ENCODE measurements around the gene ARPC4. TPM values are rescaled to one million over a fixed set of nuclear protein-coding genes. Genes with fewer than 3 reads are reported as not detected.
"Not testable (repeated sequence)": the region's sequence is repeated elsewhere in the genome, so short reads cannot be mapped to it uniquely, and the experiment has no call there.

The ARPC4 gene
- total RNA-seq, 2 donors from 2014 or later = 121 to 152 TPM

DNA sequence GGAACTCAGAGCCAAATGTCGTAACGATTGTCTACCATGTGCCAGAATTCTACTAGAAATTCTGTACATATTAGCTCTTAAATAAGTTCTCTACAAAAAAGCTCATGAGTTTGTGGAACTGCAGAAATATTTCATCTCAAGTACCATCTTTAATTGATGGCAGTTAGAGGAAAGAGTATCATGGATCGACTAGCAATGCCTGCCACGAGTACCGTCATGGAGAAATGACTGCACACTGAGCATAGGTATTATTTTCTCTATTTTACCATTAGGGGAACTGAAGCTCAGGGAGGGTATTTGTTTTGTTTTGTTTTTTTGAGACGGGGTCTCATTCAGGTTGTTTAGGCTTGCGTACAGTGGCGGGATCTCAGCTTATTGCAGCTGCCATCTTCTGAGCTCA, 48.1 kb downstream of the ARPC4 start:
- TF ChIP-seq POLR2A (IDR thresholded peaks at IDR 0.05) (no peak), POLR2AphosphoS5 (IDR thresholded peaks at IDR 0.05) (no peak)
- TF ChIP-seq, protein P1, sequence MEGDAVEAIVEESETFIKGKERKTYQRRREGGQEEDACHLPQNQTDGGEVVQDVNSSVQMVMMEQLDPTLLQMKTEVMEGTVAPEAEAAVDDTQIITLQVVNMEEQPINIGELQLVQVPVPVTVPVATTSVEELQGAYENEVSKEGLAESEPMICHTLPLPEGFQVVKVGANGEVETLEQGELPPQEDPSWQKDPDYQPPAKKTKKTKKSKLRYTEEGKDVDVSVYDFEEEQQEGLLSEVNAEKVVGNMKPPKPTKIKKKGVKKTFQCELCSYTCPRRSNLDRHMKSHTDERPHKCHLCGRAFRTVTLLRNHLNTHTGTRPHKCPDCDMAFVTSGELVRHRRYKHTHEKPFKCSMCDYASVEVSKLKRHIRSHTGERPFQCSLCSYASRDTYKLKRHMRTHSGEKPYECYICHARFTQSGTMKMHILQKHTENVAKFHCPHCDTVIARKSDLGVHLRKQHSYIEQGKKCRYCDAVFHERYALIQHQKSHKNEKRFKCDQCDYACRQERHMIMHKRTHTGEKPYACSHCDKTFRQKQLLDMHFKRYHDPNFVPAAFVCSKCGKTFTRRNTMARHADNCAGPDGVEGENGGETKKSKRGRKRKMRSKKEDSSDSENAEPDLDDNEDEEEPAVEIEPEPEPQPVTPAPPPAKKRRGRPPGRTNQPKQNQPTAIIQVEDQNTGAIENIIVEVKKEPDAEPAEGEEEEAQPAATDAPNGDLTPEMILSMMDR (IDR thresholded peaks at IDR 0.05) = no peak
- 82% methylated on average over 8 of the region's 8 CpGs for WGBS
- Histone ChIP-seq H3K9me3 (no peaks in the 10 kb centered on the region), H3K27me3 (replicated peaks; ENCODE audit: insufficient read depth) (no peaks in the 10 kb centered on the region), H3K27ac (no peak overlapping the region), H3K36me3 (no peaks in the 10 kb centered on the region), H3K4me1 (replicated peaks) (no peaks in the 10 kb centered on the region), H3K4me3 (no peak overlapping the region)
- intact Hi-C loops (cut with DNase I) = loop anchor here (5.0 kb wide), 2 partner anchors 91 to 109 kb away; partner anchors contain the start of genes BRPF1 and CRELD1
- DNase-seq (ENCODE audit: low spot score) = no peak

DNA sequence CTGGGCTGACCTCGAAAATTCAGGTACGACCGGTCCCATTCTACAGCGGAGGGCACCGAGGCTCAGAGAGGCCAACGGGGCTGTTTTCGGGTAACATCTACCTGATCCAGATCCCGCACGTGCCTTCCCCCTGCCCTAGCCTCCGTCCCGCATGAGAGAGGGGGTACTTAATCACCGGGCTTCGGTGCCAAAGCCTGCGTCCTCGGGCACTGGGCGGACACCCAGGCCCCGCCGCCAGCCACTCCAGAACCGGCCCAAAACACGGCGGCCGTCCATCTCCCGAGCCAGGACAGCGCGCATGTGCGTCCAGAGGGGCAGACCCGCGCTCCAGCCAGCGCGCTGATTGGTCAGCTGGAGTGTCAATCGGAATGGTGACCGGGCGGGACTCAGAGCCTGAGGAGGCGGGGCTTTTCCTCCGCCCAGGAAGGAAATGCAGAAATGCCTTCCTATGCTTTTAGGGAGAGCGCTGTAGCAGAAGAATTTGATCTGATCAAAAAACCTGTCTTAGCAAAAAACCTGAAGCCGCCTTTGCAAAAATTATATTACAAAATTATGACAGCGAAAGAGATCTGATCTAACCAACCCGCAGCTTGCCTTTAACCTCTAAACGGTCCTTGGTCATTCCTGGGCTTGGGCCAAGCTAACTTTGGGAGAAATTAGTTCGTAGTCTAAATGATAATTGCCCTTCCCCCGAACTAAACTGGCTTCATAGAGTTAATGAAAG, 51.0 kb downstream of the ARPC4 start, which contains the start of gene RPUSD3:
RPUSD3 (minus strand) TSS at position 294 of the 724 bp plus-strand sequence; CDS start at position 276, 18 bp downstream.
- peak within 1 kb of the TSS; percentile 83 to 85 for H3K27ac ChIP-seq
- intact Hi-C loops (cut with DNase I) = loop anchor here (2.0 to 5.0 kb wide), 3 partner anchors 73 to 112 kb away; partner anchors contain the start of genes BRPF1, CRELD1 and IL17RC
- no peaks in the 10 kb centered on the region for H3K4me1 ChIP-seq (replicated peaks)
- no peaks in the 10 kb centered on the region for H3K27me3 ChIP-seq (replicated peaks; ENCODE audit: insufficient read depth)
- TF ChIP-seq, protein P1 (IDR thresholded peaks at IDR 0.05) = peak in 1 of 4 experiments; percentile 3
- TF ChIP-seq POLR2A (IDR thresholded peaks at IDR 0.05) = peak; percentile 83
- peak; percentile 97 for TF ChIP-seq POLR2AphosphoS5 (IDR thresholded peaks at IDR 0.05)
- peak within 1 kb of the TSS; percentile 52 to 59 for H3K4me3 ChIP-seq
- H3K36me3 ChIP-seq = no peaks in the 10 kb centered on the region
- peak; percentile 98 for DNase-seq (ENCODE audit: low spot score)
- WGBS = 0% methylated on average over 29 of the region's 42 CpGs
- H3K9me3 ChIP-seq = no peaks in the 10 kb centered on the region

DNA sequence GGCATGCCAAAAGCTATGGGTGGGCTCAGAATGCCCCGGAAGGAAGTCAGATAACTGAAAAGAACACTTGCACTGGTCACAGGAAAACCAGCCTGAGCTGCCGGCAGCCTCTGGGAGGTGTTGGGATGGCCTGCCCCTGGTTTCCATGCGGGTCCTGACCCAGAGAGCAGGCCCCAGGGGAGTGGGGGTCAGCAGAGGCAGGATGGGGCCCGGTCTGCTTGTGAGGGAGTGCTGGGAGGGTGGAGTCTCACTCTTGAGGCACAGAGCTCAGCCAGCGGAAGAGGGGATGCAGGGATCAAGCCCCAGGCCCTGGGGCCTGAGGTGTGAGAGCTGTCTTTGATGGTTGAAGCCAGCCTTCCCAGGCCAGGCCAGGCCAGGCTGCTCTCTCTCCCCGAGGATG, 53.3 kb downstream of the ARPC4 start:
- WGBS = 69% methylated on average over 5 of the region's 6 CpGs
- no peak overlapping the region for H3K4me3 ChIP-seq

DNA sequence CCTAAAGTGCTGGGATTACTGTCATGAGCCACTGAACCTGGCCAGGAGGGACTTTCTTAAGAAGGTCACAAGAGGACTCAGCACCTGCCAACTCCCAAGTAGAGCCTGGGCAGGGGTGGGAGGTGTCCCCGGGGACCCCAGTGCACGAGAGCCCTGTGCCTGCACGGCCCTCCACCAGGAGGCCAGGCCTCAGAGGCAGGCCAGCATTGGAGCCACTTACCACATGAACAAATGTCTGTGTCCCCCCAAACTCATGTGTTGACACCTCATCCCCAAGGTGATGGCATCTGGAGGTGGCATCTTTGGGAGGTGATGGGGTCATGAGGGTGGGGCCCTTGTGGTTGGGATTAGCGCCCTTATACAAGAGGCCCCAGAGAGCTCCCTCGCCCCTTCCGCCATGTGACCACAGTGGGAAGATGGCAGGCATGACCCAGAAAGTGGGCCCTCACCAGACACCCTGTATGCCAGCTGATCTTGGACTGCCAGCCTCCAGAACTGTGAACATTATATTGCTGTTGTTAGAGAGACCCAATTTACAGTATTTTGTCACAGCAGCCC, 54.1 kb downstream of the ARPC4 start:
- Histone ChIP-seq H3K27me3 (replicated peaks; ENCODE audit: insufficient read depth) (no peaks in the 10 kb centered on the region), H3K27ac (no peak overlapping the region), H3K36me3 (no peaks in the 10 kb centered on the region), H3K9me3 (no peaks in the 10 kb centered on the region), H3K4me1 (replicated peaks) (no peaks in the 10 kb centered on the region), H3K4me3 (no peak overlapping the region)
- DNase-seq (ENCODE audit: low spot score) = no peak
- intact Hi-C loops (cut with DNase I) = no loop called here
- TF ChIP-seq, protein P1 (IDR thresholded peaks at IDR 0.05) = no peak
- TF ChIP-seq POLR2A (IDR thresholded peaks at IDR 0.05) (no peak), POLR2AphosphoS5 (IDR thresholded peaks at IDR 0.05) (no peak)
- whole genome bisulfite sequencing = 96% methylated on average over 6 of the region's 6 CpGs

More for the DNA sequence above, 53.3 kb downstream of the ARPC4 start:
- DNase-seq (ENCODE audit: low spot score) = no peak
- intact Hi-C loops (cut with DNase I) = no loop called here
- Histone ChIP-seq H3K27ac (no peak overlapping the region), H3K9me3 (no peaks in the 10 kb centered on the region), H3K27me3 (replicated peaks; ENCODE audit: insufficient read depth) (no peaks in the 10 kb centered on the region), H3K4me1 (replicated peaks) (no peaks in the 10 kb centered on the region), H3K36me3 (no peaks in the 10 kb centered on the region)
- TF ChIP-seq, protein P1 (IDR thresholded peaks at IDR 0.05) = no peak
- TF ChIP-seq POLR2A (IDR thresholded peaks at IDR 0.05) = no peak
- no peak for TF ChIP-seq POLR2AphosphoS5 (IDR thresholded peaks at IDR 0.05)

DNA sequence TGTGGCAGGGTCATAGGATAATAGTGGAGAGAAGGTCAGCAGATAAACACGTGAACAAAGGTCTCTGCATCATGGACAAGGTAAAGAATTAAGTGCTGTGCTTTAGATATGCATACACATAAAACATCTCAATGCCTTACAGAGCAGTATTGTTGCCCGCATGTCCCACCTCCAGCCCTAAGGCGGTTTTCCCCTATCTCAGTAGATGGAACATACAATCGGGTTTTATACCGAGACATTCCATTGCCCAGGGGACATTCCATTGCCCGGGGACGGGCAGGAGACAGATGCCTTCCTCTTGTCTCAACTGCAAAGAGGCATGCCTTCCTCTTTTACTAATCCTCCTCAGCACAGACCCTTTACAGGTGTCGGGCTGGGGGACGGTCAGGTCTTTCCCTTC, 55.0 kb downstream of the ARPC4 start:
- H3K9me3 ChIP-seq; H3K27ac ChIP-seq; H3K27me3 ChIP-seq (replicated peaks; ENCODE audit: insufficient read depth); H3K4me1 ChIP-seq (replicated peaks); H3K36me3 ChIP-seq; DNase-seq (ENCODE audit: low spot score); intact Hi-C loops (cut with DNase I); H3K4me3 ChIP-seq: not testable (repeated sequence)
- WGBS = 37% methylated on average over 9 of the region's 9 CpGs
